ENCODE measurements around the gene FUT4. TPM values are rescaled to one million over a fixed set of nuclear protein-coding genes. Genes with fewer than 3 reads are reported as not detected.

Gene FUT4
- total RNA-seq, 1 experiment from 2014 or later: 7.7 TPM

DNA sequence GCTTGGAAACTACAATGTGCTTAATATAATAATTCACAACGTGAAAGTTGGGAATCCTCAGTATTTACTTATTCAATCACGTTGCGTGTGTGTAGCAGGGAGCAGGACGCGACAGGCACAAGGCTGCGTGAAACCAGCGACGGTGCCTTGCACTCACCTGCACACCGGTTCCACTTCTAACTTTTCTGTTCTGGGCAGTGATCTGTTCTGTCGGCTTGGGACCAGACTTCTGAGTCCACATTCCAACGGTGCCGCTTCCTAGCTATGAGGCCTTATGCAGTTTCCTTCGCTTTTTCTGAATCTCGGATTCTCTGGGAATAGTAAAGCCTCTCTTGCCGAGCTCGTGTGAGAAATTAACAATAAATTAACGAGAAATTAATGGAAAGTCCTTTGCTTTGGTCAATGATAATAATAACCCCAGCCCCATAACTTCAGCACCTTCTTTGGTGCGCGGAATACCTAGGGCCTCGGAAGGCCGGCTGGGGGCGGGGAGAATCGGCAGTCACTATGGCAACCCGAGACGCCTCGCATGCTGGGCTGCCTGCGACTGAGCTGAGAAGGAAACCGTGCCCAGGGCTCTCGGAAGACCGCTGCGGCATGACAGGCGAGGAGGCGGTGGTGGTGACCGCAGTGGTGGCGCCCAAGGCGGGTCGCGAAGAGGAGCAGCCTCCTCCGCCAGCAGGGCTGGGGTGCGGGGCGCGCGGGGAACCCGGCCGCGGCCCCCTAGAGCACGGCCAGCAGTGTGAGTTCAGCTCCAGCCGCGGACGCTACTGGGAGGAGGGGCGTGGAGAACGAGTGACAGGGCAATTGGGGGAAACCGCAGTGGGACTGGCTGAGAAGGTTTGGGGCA, 31.6 kb upstream of the FUT4 start, which contains the start of gene C11orf97:
TSS of gene C11orf97 (plus strand) at position 530 of the 850 bp plus-strand sequence. CDS start at position 598, 68 bp downstream.
- ChIA-PET POLR2A (interaction anchor here (0.9 kb wide), 1 partner anchor 728 kb away, joined by 4 read pairs; the partner anchor contains the start of gene MED17), CTCF (interaction anchor here (0.7 to 1.6 kb wide), 8 partner anchors 9 to 616 kb away, joined by 3 to 12 read pairs (median 4); no protein-coding TSS in a partner anchor)
- peak within 1 kb of the TSS; percentile 70 for H3K4me3 Mint-ChIP-seq
- peak; percentile 86 for DNase-seq (ENCODE audit: low spot score)
- peaks cover 5% of the 10 kb centered on the region for H3K9me3 Mint-ChIP-seq
- no peaks in the 10 kb centered on the region for H3K36me3 Mint-ChIP-seq
- no peak within 1 kb of the TSS for H3K27ac Mint-ChIP-seq
- TF ChIP-seq CREB1 (CRISPR knock-in tag; IDR thresholded peaks at IDR 0.05) (no peak), MAX (CRISPR knock-in tag; IDR thresholded peaks at IDR 0.05) (peak; percentile 68), SP1 (CRISPR knock-in tag; conservative IDR thresholded peaks at IDR 0.05) (peak; percentile 39; the same call in 1 of the 2 replicates), ZNF423 (CRISPR knock-in tag; IDR thresholded peaks at IDR 0.05) (no peak)
- TF ChIP-seq, protein P1, sequence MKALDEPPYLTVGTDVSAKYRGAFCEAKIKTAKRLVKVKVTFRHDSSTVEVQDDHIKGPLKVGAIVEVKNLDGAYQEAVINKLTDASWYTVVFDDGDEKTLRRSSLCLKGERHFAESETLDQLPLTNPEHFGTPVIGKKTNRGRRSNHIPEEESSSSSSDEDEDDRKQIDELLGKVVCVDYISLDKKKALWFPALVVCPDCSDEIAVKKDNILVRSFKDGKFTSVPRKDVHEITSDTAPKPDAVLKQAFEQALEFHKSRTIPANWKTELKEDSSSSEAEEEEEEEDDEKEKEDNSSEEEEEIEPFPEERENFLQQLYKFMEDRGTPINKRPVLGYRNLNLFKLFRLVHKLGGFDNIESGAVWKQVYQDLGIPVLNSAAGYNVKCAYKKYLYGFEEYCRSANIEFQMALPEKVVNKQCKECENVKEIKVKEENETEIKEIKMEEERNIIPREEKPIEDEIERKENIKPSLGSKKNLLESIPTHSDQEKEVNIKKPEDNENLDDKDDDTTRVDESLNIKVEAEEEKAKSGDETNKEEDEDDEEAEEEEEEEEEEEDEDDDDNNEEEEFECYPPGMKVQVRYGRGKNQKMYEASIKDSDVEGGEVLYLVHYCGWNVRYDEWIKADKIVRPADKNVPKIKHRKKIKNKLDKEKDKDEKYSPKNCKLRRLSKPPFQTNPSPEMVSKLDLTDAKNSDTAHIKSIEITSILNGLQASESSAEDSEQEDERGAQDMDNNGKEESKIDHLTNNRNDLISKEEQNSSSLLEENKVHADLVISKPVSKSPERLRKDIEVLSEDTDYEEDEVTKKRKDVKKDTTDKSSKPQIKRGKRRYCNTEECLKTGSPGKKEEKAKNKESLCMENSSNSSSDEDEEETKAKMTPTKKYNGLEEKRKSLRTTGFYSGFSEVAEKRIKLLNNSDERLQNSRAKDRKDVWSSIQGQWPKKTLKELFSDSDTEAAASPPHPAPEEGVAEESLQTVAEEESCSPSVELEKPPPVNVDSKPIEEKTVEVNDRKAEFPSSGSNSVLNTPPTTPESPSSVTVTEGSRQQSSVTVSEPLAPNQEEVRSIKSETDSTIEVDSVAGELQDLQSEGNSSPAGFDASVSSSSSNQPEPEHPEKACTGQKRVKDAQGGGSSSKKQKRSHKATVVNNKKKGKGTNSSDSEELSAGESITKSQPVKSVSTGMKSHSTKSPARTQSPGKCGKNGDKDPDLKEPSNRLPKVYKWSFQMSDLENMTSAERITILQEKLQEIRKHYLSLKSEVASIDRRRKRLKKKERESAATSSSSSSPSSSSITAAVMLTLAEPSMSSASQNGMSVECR (CRISPR knock-in tag; IDR thresholded peaks at IDR 0.05; ENCODE audit: borderline replicate concordance): peak; percentile 88; the same call in 1 of the 2 replicates
- ATAC-seq: peak; percentile 99
- H3K4me1 Mint-ChIP-seq: peaks cover 5% of the 10 kb centered on the region
- H3K27me3 Mint-ChIP-seq (ENCODE audit: low read depth): peaks cover 61% of the 10 kb centered on the region

DNA sequence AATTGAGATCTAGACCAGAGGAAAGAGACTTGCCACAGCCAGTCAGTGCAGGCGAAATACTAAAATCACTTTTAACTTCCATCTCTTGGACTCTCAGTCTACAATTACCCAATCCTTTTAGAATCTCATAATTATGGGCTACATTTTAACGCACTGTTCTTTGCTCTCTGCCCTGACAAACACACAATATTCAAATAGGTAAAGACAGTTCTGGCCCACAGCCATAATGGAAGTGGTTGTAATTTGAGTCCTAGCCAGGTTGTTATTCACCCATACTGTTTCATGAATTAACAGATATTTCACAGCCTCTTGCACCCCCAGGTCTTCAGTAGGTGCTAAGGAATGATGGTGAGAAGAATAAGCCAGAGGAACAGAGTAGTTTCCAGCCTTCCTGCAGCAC, 30.6 kb upstream of the FUT4 start:
- H3K27ac Mint-ChIP-seq: no peak overlapping the region
- CTCF ChIA-PET: interaction anchor here (0.9 to 1.6 kb wide), 6 partner anchors 8 to 617 kb away, joined by 3 to 12 read pairs (median 4); no protein-coding TSS in a partner anchor
- peaks cover 62% of the 10 kb centered on the region for H3K27me3 Mint-ChIP-seq (ENCODE audit: low read depth)
- H3K36me3 Mint-ChIP-seq: no peaks in the 10 kb centered on the region
- ATAC-seq: no peak
- peaks cover 5% of the 10 kb centered on the region for H3K4me1 Mint-ChIP-seq
- peak overlapping the region; percentile 70; the same call in 1 of the 2 replicates for H3K4me3 Mint-ChIP-seq
- POLR2A ChIA-PET: no interaction called here
- H3K9me3 Mint-ChIP-seq: peaks cover 5% of the 10 kb centered on the region
- no peak for DNase-seq (ENCODE audit: low spot score)
- TF ChIP-seq E2F1 (CRISPR knock-in tag; IDR thresholded peaks at IDR 0.05): no peak
- TF ChIP-seq, protein P2, sequence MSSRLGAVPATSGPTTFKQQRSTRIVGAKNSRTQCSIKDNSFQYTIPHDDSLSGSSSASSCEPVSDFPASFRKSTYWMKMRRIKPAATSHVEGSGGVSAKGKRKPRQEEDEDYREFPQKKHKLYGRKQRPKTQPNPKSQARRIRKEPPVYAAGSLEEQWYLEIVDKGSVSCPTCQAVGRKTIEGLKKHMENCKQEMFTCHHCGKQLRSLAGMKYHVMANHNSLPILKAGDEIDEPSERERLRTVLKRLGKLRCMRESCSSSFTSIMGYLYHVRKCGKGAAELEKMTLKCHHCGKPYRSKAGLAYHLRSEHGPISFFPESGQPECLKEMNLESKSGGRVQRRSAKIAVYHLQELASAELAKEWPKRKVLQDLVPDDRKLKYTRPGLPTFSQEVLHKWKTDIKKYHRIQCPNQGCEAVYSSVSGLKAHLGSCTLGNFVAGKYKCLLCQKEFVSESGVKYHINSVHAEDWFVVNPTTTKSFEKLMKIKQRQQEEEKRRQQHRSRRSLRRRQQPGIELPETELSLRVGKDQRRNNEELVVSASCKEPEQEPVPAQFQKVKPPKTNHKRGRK (CRISPR knock-in tag; IDR thresholded peaks at IDR 0.05; ENCODE audit: borderline replicate concordance): no peak
- TF ChIP-seq CDX4 (CRISPR knock-in tag; IDR thresholded peaks at IDR 0.05; ENCODE audit: borderline replicate concordance): no peak
- TF ChIP-seq CREM (CRISPR knock-in tag; IDR thresholded peaks at IDR 0.05): no peak
- no peak for TF ChIP-seq ZNF396 (CRISPR knock-in tag; IDR thresholded peaks at IDR 0.05; ENCODE audit: borderline replicate concordance)
- TF ChIP-seq GRHL2 (CRISPR knock-in tag; IDR thresholded peaks at IDR 0.05; ENCODE audit: insufficient replicate concordance, severe bottlenecking): no peak
- TF ChIP-seq ZNF425 (CRISPR knock-in tag; conservative IDR thresholded peaks at IDR 0.05): no peak
- TF ChIP-seq, protein P3, sequence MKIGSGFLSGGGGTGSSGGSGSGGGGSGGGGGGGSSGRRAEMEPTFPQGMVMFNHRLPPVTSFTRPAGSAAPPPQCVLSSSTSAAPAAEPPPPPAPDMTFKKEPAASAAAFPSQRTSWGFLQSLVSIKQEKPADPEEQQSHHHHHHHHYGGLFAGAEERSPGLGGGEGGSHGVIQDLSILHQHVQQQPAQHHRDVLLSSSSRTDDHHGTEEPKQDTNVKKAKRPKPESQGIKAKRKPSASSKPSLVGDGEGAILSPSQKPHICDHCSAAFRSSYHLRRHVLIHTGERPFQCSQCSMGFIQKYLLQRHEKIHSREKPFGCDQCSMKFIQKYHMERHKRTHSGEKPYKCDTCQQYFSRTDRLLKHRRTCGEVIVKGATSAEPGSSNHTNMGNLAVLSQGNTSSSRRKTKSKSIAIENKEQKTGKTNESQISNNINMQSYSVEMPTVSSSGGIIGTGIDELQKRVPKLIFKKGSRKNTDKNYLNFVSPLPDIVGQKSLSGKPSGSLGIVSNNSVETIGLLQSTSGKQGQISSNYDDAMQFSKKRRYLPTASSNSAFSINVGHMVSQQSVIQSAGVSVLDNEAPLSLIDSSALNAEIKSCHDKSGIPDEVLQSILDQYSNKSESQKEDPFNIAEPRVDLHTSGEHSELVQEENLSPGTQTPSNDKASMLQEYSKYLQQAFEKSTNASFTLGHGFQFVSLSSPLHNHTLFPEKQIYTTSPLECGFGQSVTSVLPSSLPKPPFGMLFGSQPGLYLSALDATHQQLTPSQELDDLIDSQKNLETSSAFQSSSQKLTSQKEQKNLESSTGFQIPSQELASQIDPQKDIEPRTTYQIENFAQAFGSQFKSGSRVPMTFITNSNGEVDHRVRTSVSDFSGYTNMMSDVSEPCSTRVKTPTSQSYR (CRISPR knock-in tag; IDR thresholded peaks at IDR 0.05): no peak
- TF ChIP-seq MAX (CRISPR knock-in tag; IDR thresholded peaks at IDR 0.05): no peak
- no peak for TF ChIP-seq CTCF (IDR thresholded peaks at IDR 0.05)
- no peak for TF ChIP-seq KAT7 (CRISPR knock-in tag; IDR thresholded peaks at IDR 0.05; ENCODE audit: borderline replicate concordance)
- no peak for TF ChIP-seq ZNF121 (CRISPR knock-in tag; IDR thresholded peaks at IDR 0.05)

Data from WTC11 (cell line).